Sigmoid colon (tissue), 7 donors: ENCODE results near the gene XPO6. TPM values are rescaled to one million over a fixed set of nuclear protein-coding genes. Genes with fewer than 3 reads are reported as not detected.

ENCODE experiments used
- DNase-seq: peaks from one replicate; pipeline ENCODE4 v3.0.0-alpha.2; 2019
- H3K27ac ChIP-seq, 4 donors: fragments of 200-600 bp; sonication (generic); one replicate each; pipeline ENCODE4 v1.5.1; 2016 to 2019; ENCODE audit warnings: mild to moderate bottlenecking in 1 of 4
- H3K27me3 ChIP-seq, 3 donors: fragments of 200-600 bp; sonication (generic); one replicate each; pipeline ENCODE4 v1.5.1; 2019; ENCODE audit warnings: mild to moderate bottlenecking in 1 of 3
- H3K36me3 ChIP-seq, 4 donors: fragments of 200-600 bp; sonication (generic); one replicate each; pipeline ENCODE4 v1.5.1; 2016 to 2019
- H3K4me1 ChIP-seq, 4 donors: fragments of 200-600 bp; sonication (generic); one replicate each; pipeline ENCODE4 v1.5.1; 2017 to 2019
- H3K4me3 ChIP-seq, 4 donors: fragments of 200-600 bp; sonication (generic); one replicate each; pipeline ENCODE4 v1.5.1; 2017 to 2019; ENCODE audit warnings: mild to moderate bottlenecking in 2 of 4, moderate library complexity in 1 of 4
- H3K9me3 ChIP-seq, 4 donors: fragments of 200-600 bp in 3 of 4; sonication (generic) in 3 of 4; one replicate each; pipeline versions ENCODE4 v1.5.1 to v1.6.1; 2013 to 2019
- EP300 ChIP-seq, 4 donors: sonication (generic); formaldehyde crosslinking; IDR thresholded peaks; one replicate each; pipeline ENCODE4 v1.6.1; 2017; ENCODE audit warnings: antibody characterized with exemption in 4 of 4
- POLR2A ChIP-seq, 2 donors: fragments of 450-650 bp; IDR thresholded peaks; one replicate each; pipeline ENCODE4 v1.6.1; 2016; ENCODE audit warnings: antibody characterized with exemption in 2 of 2, mild to moderate bottlenecking in 2 of 2, moderate library complexity in 2 of 2
- POLR2AphosphoS5 ChIP-seq, 4 donors: sonication (generic); formaldehyde crosslinking; IDR thresholded peaks; one replicate each; pipeline ENCODE4 v1.6.1; 2017; ENCODE audit warnings: antibody characterized with exemption in 4 of 4
- WGBS, 2 donors: extraction: QIAGEN DNeasy Blood & Tissue Kit; methylation state at CpG; one replicate each; pipeline ENCODE4 v1.1.7; 2013; 5-methylcytosine and 5-hydroxymethylcytosine counted together
- intact Hi-C: fragments of 100-400 bp; cut with DNase I; formaldehyde crosslinking; loops from one replicate; pipeline ENCODE4 v1.15.1; 2023
- polyA plus RNA-seq, 3 donors: library from polyadenylated mRNA; stranded (reverse); fragments of 200-250 nt; gene quantifications; one replicate each; pipeline ENCODE4 v1.2.3, GENCODE V29; 2013
- total RNA-seq, 4 donors: library from RNA; depleted of rRNA; stranded (reverse); fragments of >200 nt; gene quantifications; one replicate each; pipeline ENCODE4 v1.1.0, GENCODE V29; 2016
- TF ChIP-seq, protein P1 (sequence below), 4 experiments: fragments of 450-650 bp in 3 of 4; fragments of 200-600 bp in 1 of 4; IDR thresholded peaks; one replicate each; pipeline ENCODE4 v1.5.1; 2016 to 2019; ENCODE audit warnings: antibody characterized with exemption in 4 of 4, mild to moderate bottlenecking in 3 of 4, moderate library complexity in 2 of 4
- donor health status: healthy with polysubstance abuse.
- donor health status: Bipolar disorder and iron deficiency.
- donor health status: healthy.

Gene XPO6
- total and polyA plus RNA-seq, 7 donors: 40.2 to 101 (median 48.9) TPM

DNA sequence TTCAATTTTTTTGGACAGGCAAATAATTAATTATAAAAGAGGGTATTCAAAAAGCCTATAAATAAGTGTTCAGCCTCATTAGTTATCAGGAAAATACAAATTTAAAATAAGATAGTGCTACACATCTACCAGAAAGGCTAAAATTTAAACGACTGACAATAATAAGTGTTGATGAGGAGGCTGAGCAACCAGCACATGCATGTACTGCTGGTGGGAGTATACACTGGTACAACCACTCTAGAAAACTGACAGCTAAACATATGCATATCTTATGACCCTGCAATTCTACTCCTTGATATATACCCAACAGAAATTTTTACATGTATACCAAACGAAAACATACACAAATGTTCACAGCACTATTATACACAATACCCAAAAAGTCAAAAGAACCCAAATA is 27.1 kb downstream of the XPO6 start:
- intact Hi-C loops: no loop called here
- no peak for TF ChIP-seq POLR2A (IDR thresholded peaks at IDR 0.05)
- TF ChIP-seq, protein P1, sequence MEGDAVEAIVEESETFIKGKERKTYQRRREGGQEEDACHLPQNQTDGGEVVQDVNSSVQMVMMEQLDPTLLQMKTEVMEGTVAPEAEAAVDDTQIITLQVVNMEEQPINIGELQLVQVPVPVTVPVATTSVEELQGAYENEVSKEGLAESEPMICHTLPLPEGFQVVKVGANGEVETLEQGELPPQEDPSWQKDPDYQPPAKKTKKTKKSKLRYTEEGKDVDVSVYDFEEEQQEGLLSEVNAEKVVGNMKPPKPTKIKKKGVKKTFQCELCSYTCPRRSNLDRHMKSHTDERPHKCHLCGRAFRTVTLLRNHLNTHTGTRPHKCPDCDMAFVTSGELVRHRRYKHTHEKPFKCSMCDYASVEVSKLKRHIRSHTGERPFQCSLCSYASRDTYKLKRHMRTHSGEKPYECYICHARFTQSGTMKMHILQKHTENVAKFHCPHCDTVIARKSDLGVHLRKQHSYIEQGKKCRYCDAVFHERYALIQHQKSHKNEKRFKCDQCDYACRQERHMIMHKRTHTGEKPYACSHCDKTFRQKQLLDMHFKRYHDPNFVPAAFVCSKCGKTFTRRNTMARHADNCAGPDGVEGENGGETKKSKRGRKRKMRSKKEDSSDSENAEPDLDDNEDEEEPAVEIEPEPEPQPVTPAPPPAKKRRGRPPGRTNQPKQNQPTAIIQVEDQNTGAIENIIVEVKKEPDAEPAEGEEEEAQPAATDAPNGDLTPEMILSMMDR (IDR thresholded peaks at IDR 0.05): no peak
- TF ChIP-seq POLR2AphosphoS5 (IDR thresholded peaks at IDR 0.05): no peak
- no peak for TF ChIP-seq EP300 (IDR thresholded peaks at IDR 0.05)
- H3K27me3 ChIP-seq: no peaks in the 10 kb centered on the region
- WGBS, 2 donors: 73 to 96% methylated on average over 2 of the region's 2 CpGs
- peaks cover 0 to 54% (median 24%) of the 10 kb centered on the region in 4 donors for H3K4me1 ChIP-seq
- H3K27ac ChIP-seq: no peak overlapping the region
- H3K4me3 ChIP-seq: no peak overlapping the region
- H3K36me3 ChIP-seq: peaks cover 0 to 2% (median 0%) of the 10 kb centered on the region in 4 donors
- DNase-seq: no peak
- H3K9me3 ChIP-seq: no peaks in the 10 kb centered on the region

DNA sequence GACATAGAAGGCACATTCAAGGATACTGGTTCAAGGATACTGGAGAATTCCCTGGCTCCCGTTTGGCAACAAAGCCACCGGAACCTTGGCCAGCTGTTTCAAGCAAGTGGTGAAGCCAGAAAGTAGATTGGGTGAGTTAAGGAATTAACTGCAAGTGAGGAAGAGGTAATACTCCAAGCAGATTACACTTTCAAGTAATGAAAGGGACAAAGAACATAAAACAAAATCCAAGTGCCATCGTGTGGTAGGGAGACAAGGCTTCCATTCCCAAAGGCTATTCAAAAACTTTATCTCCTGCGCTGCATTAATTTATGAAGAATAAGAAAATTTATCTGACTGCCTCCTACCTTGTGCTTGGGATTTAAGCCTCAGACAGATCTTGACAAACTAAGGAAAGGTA is 27.8 kb downstream of the XPO6 start:
- TF ChIP-seq, protein P1 (IDR thresholded peaks at IDR 0.05): no peak
- no peak for TF ChIP-seq POLR2AphosphoS5 (IDR thresholded peaks at IDR 0.05)
- no peak for TF ChIP-seq POLR2A (IDR thresholded peaks at IDR 0.05)
- no peak for TF ChIP-seq EP300 (IDR thresholded peaks at IDR 0.05)
- DNase-seq: no peak
- H3K27me3 ChIP-seq: no peaks in the 10 kb centered on the region
- peaks cover 0 to 7% (median 0%) of the 10 kb centered on the region in 4 donors for H3K36me3 ChIP-seq
- H3K9me3 ChIP-seq: no peaks in the 10 kb centered on the region
- H3K4me1 ChIP-seq: peaks cover 0 to 47% (median 24%) of the 10 kb centered on the region in 4 donors
- no peak overlapping the region for H3K4me3 ChIP-seq
- 77 to 89% methylated on average over 4 of the region's 4 CpGs for WGBS, 2 donors
- intact Hi-C loops: no loop called here
- H3K27ac ChIP-seq: no peak overlapping the region

DNA sequence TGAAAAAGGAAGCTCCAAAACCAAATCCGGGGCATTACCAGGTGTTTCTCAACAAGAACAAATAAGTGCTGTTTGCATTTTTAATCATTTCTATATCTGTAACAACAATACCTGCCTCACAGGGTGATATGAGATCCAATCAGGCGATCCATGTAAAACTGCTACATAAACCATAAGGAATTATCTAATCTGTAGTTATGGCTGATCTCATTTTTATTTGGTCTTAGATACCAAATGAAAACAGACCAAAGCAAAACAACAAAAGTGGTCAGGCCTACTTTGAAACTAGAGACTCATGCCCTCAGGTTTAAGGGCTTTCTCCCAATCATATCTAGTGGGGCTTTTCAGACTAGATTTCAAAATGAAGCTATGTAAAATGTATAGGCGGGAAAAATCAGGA is 28.3 kb downstream of the XPO6 start:
- WGBS, 2 donors: 60 to 78% methylated on average over 3 of the region's 3 CpGs

DNA sequence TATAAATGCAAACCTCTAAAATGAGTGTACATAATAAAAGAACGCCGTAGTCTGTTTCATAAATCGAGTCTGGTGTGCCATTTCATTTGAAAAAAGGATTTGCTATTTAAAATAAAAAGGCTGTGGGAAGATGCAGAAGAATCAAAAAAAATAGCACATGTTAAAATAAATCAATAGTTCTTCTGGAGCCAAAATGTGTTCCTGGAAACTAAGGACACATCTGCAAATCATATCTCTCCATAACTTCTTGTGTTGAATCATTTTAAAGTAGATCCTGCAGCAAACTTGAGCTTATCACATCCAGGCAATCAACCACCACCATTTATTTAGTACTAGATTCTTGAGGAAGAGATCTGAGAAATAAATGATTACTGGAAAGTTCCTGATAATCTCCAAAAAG is 29.0 kb downstream of the XPO6 start:
- no peak overlapping the region for H3K27ac ChIP-seq
- no peaks in the 10 kb centered on the region for H3K9me3 ChIP-seq
- WGBS, 2 donors: 91 to 93% methylated on average over 3 of the region's 3 CpGs
- no peak for DNase-seq
- peaks cover 0 to 43% (median 24%) of the 10 kb centered on the region in 4 donors for H3K4me1 ChIP-seq
- intact Hi-C loops: no loop called here
- no peak overlapping the region for H3K4me3 ChIP-seq
- TF ChIP-seq EP300 (IDR thresholded peaks at IDR 0.05): no peak
- no peaks in the 10 kb centered on the region for H3K27me3 ChIP-seq
- peaks cover 0 to 10% (median 0%) of the 10 kb centered on the region in 4 donors for H3K36me3 ChIP-seq

More for the DNA sequence above, 28.3 kb downstream of the XPO6 start:
- H3K4me1 ChIP-seq: peaks cover 0 to 43% (median 24%) of the 10 kb centered on the region in 4 donors
- DNase-seq: no peak
- peaks cover 0 to 7% (median 0%) of the 10 kb centered on the region in 4 donors for H3K36me3 ChIP-seq
- H3K27ac ChIP-seq: no peak overlapping the region
- no peak for TF ChIP-seq POLR2AphosphoS5 (IDR thresholded peaks at IDR 0.05)
- no peak for TF ChIP-seq POLR2A (IDR thresholded peaks at IDR 0.05)
- no peak for TF ChIP-seq EP300 (IDR thresholded peaks at IDR 0.05)
- TF ChIP-seq, protein P1 (IDR thresholded peaks at IDR 0.05): no peak
- H3K9me3 ChIP-seq: no peaks in the 10 kb centered on the region
- H3K27me3 ChIP-seq: no peaks in the 10 kb centered on the region
- intact Hi-C loops: no loop called here
- no peak overlapping the region for H3K4me3 ChIP-seq

DNA sequence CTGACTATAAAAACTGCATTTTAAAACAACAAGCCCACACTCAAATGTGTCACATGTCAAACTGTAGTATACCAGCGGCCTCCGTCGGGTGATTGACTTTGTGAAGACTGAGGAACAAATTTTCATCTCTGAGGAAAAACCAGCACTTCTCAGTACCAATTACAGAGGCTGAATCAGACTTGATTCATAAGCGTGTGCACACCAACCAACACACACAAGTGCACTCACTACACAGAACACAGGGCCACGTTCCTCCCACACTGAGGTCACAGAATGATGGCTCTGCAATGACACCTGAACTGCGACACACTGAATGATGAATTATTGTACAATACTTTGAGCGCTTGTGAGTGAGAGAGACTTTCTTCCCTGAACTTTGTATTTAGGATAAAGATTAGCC is 29.6 kb downstream of the XPO6 start:
- H3K4me1 ChIP-seq: peaks cover 0 to 41% (median 24%) of the 10 kb centered on the region in 4 donors
- TF ChIP-seq POLR2AphosphoS5 (IDR thresholded peaks at IDR 0.05): no peak
- no peak for TF ChIP-seq POLR2A (IDR thresholded peaks at IDR 0.05)
- TF ChIP-seq EP300 (IDR thresholded peaks at IDR 0.05): no peak
- TF ChIP-seq, protein P1 (IDR thresholded peaks at IDR 0.05): no peak
- no peaks in the 10 kb centered on the region for H3K27me3 ChIP-seq
- H3K9me3 ChIP-seq: no peaks in the 10 kb centered on the region
- H3K27ac ChIP-seq: peak overlapping the region in 1 of 4 donors; percentile 57
- intact Hi-C loops: no loop called here
- no peak for DNase-seq
- H3K4me3 ChIP-seq: no peak overlapping the region
- 75 to 85% methylated on average over 7 of the region's 7 CpGs for WGBS, 2 donors
- H3K36me3 ChIP-seq: peaks cover 0 to 16% (median 0%) of the 10 kb centered on the region in 4 donors
